ENCODE data around the gene TTC28.

TTC28 gene

GRCh38 chr22:28609921-28610320 lies 69.7 kb downstream of the TTC28 start:
- Histone ChIP-seq H3K9ac (ENCODE audit: low read depth, low read length, poor library complexity, severe bottlenecking) (no peak overlapping the region), H3K36me3 (ENCODE audit: insufficient read depth, low read length) (no peaks in the 10 kb centered on the region), H2AFZ (ENCODE audit: low read length) (peak overlapping the region; percentile 6; the same call in 1 of the 2 replicates), H3K9me2 (replicated peaks; ENCODE audit: low read depth, low read length) (no peaks in the 10 kb centered on the region), H3K79me2 (ENCODE audit: insufficient read depth, low read length) (no peaks in the 10 kb centered on the region), H3F3A (ENCODE audit: low read depth) (no peaks in the 10 kb centered on the region), H3K9me3 (ENCODE audit: insufficient read depth, low read depth, low read length) (no peaks in the 10 kb centered on the region), H3K4me3 (ENCODE audit: low read length, poor library complexity, severe bottlenecking) (no peak overlapping the region), H4K20me1 (ENCODE audit: insufficient read depth, low read length, poor library complexity, severe bottlenecking) (no peaks in the 10 kb centered on the region), H3K4me2 (ENCODE audit: low read depth, low read length, poor library complexity, severe bottlenecking) (no peak overlapping the region), H3K27me3 (ENCODE audit: insufficient read depth, low read length, poor library complexity, severe bottlenecking) (no peaks in the 10 kb centered on the region), H3K4me1 (ENCODE audit: insufficient read depth, low read length, poor library complexity, severe bottlenecking) (peaks cover 13% of the 10 kb centered on the region)
- TF ChIP-seq CTCF (conservative IDR thresholded peaks at IDR 0.05; ENCODE audit: low read length) (no peak), EZH2phosphoT487 (IDR thresholded peaks at IDR 0.05; ENCODE audit: borderline replicate concordance) (no peak)

- H3K4me1 ChIP-seq (ENCODE audit: insufficient read depth, low read length, poor library complexity, severe bottlenecking): peaks cover 9% of the 10 kb centered on the region
- no peaks in the 10 kb centered on the region for H3K9me2 ChIP-seq (replicated peaks; ENCODE audit: low read depth, low read length)
- H3K9me3 ChIP-seq (ENCODE audit: insufficient read depth, low read depth, low read length): no peaks in the 10 kb centered on the region
- H3K79me2 ChIP-seq (ENCODE audit: insufficient read depth, low read length): no peaks in the 10 kb centered on the region
- no peak overlapping the region for H3K9ac ChIP-seq (ENCODE audit: low read depth, low read length, poor library complexity, severe bottlenecking)
- H3F3A ChIP-seq (ENCODE audit: low read depth): no peaks in the 10 kb centered on the region
- no peaks in the 10 kb centered on the region for H3K27me3 ChIP-seq (ENCODE audit: insufficient read depth, low read length, poor library complexity, severe bottlenecking)
- no peaks in the 10 kb centered on the region for H4K20me1 ChIP-seq (ENCODE audit: insufficient read depth, low read length, poor library complexity, severe bottlenecking)
- no peaks in the 10 kb centered on the region for H3K36me3 ChIP-seq (ENCODE audit: insufficient read depth, low read length)
- no peak for TF ChIP-seq CTCF (conservative IDR thresholded peaks at IDR 0.05; ENCODE audit: low read length)
- no peak for TF ChIP-seq EZH2phosphoT487 (IDR thresholded peaks at IDR 0.05; ENCODE audit: borderline replicate concordance)
- no peak overlapping the region for H2AFZ ChIP-seq (ENCODE audit: low read length)
- H3K4me3 ChIP-seq (ENCODE audit: low read length, poor library complexity, severe bottlenecking): no peak overlapping the region
- H3K4me2 ChIP-seq (ENCODE audit: low read depth, low read length, poor library complexity, severe bottlenecking): no peak overlapping the region
Observed at GRCh38 chr22:28608546-28608945, 71.1 kb downstream of the TTC28 start.

- TF ChIP-seq EZH2phosphoT487 (IDR thresholded peaks at IDR 0.05; ENCODE audit: borderline replicate concordance) (no peak), CTCF (conservative IDR thresholded peaks at IDR 0.05; ENCODE audit: low read length) (no peak)
- no peaks in the 10 kb centered on the region for H4K20me1 ChIP-seq (ENCODE audit: insufficient read depth, low read length, poor library complexity, severe bottlenecking)
- no peaks in the 10 kb centered on the region for H3K36me3 ChIP-seq (ENCODE audit: insufficient read depth, low read length)
- no peak overlapping the region for H2AFZ ChIP-seq (ENCODE audit: low read length)
- peaks cover 9% of the 10 kb centered on the region for H3K4me1 ChIP-seq (ENCODE audit: insufficient read depth, low read length, poor library complexity, severe bottlenecking)
- H3K4me2 ChIP-seq (ENCODE audit: low read depth, low read length, poor library complexity, severe bottlenecking): no peak overlapping the region
- no peaks in the 10 kb centered on the region for H3K27me3 ChIP-seq (ENCODE audit: insufficient read depth, low read length, poor library complexity, severe bottlenecking)
- H3F3A ChIP-seq (ENCODE audit: low read depth): no peaks in the 10 kb centered on the region
- H3K9me3 ChIP-seq (ENCODE audit: insufficient read depth, low read depth, low read length): no peaks in the 10 kb centered on the region
- H3K79me2 ChIP-seq (ENCODE audit: insufficient read depth, low read length): no peaks in the 10 kb centered on the region
- H3K9ac ChIP-seq (ENCODE audit: low read depth, low read length, poor library complexity, severe bottlenecking): no peak overlapping the region
- no peaks in the 10 kb centered on the region for H3K9me2 ChIP-seq (replicated peaks; ENCODE audit: low read depth, low read length)
- H3K4me3 ChIP-seq (ENCODE audit: low read length, poor library complexity, severe bottlenecking): no peak overlapping the region
Observed at GRCh38 chr22:28607795-28608194, 71.8 kb downstream of the TTC28 start.

All from Loucy (cell line).